Gastroesophageal sphincter (tissue), 4 donors: Measurements from ENCODE around the gene SYNE3. TPM values are rescaled to one million over a fixed set of nuclear protein-coding genes. Genes with fewer than 3 reads are reported as not detected.
A peak's percentile ranks its signal among the peaks of the same experiment; 100 is the strongest.

Source experiments
- ATAC-seq: fragments of 150-250 bp; one replicate; pipeline ENCODE4 v1.9.1; 2016; ENCODE audit warnings: mild to moderate bottlenecking, moderate library complexity
- H3K27ac ChIP-seq, 4 donors: fragments of 200-600 bp; sonication (generic) in 3 of 4; 1 replicate in 3 of 4; 2 replicates in 1 of 4; pipeline ENCODE4 v1.5.1; 2016 to 2019
- H3K27me3 ChIP-seq: fragments of 200-600 bp; sonication (generic); one replicate; pipeline ENCODE4 v1.5.1; 2019
- H3K36me3 ChIP-seq, 2 donors: fragments of 200-600 bp; sonication (generic); one replicate each; pipeline ENCODE4 v1.5.1; 2019; ENCODE audit warnings: control low read depth in 1 of 2
- H3K4me1 ChIP-seq, 3 donors: fragments of 200-600 bp; sonication (generic); 1 replicate in 2 of 3; 2 replicates in 1 of 3; pipeline ENCODE4 v1.5.1; 2016 to 2019; ENCODE audit warnings: control low read depth in 2 of 3
- H3K4me3 ChIP-seq, 2 donors: fragments of 200-600 bp; sonication (generic); one replicate each; pipeline ENCODE4 v1.5.1; 2019; ENCODE audit warnings: mild to moderate bottlenecking in 1 of 2, moderate library complexity in 1 of 2
- H3K9me3 ChIP-seq, 3 donors: fragments of 200-600 bp; sonication (generic); one replicate each; pipeline ENCODE4 v1.5.1; 2017 to 2019; ENCODE audit warnings: control low read depth in 2 of 3
- CTCF ChIP-seq, 4 experiments: fragments of 200-600 bp in 2 of 4; fragments of 450-650 bp in 2 of 4; sonication (generic) in 1 of 4; IDR thresholded peaks; one replicate each; pipeline ENCODE4 v1.5.1; 2017 to 2019; ENCODE audit warnings: antibody characterized with exemption in 4 of 4, mild to moderate bottlenecking in 2 of 4, moderate library complexity in 2 of 4
- EP300 ChIP-seq: sonication (generic); formaldehyde crosslinking; IDR thresholded peaks from one replicate; pipeline ENCODE4 v1.6.1; 2017; ENCODE audit warnings: antibody characterized with exemption, mild to moderate bottlenecking
- POLR2A ChIP-seq, 2 donors: fragments of 450-650 bp; IDR thresholded peaks; one replicate each; pipeline ENCODE4 v1.6.1; 2017; ENCODE audit warnings: antibody characterized with exemption in 2 of 2, mild to moderate bottlenecking in 2 of 2, moderate library complexity in 1 of 2
- POLR2AphosphoS5 ChIP-seq: sonication (generic); formaldehyde crosslinking; IDR thresholded peaks from one replicate; pipeline ENCODE4 v1.6.1; 2017; ENCODE audit warnings: antibody characterized with exemption
- WGBS, 2 donors: methylation state at CpG; one replicate each; pipeline ENCODE4 v1.1.5; 2018; ENCODE audit warnings: low coverage in 1 of 2; 5-methylcytosine and 5-hydroxymethylcytosine counted together
- total RNA-seq, 4 donors: library from RNA; depleted of rRNA; stranded (reverse); fragments of >200 nt; gene quantifications; one replicate each; pipeline ENCODE4 v1.1.0, GENCODE V29; 2016

Gene SYNE3
- total RNA-seq, 4 donors from 2014 or later: 16.5 to 28.0 (median 20.3) TPM

- H3K4me1 ChIP-seq: peaks cover 0 to 77% (median 59%) of the 10 kb centered on the region in 3 donors
- H3K36me3 ChIP-seq: peaks cover 0 to 5% of the 10 kb centered on the region in 2 donors
- peak; percentile 91 for ATAC-seq
- WGBS, 2 donors: 33 to 56% methylated on average over 3 to 7 of the region's 11 CpGs
- peaks cover 4% of the 10 kb centered on the region for H3K27me3 ChIP-seq
- H3K4me3 ChIP-seq: no peak overlapping the region
- no peaks in the 10 kb centered on the region for H3K9me3 ChIP-seq
- TF ChIP-seq POLR2A (IDR thresholded peaks at IDR 0.05): no peak
- no peak for TF ChIP-seq CTCF (IDR thresholded peaks at IDR 0.05)
- no peak for TF ChIP-seq EP300
- TF ChIP-seq POLR2AphosphoS5: peak; percentile 41
- peak overlapping the region in 3 of 4 donors; percentile 64 to 76 (median 74) for H3K27ac ChIP-seq
Measured at GRCh38 chr14:95480109-95480886, 36.2 kb downstream of the SYNE3 start.

GRCh38 chr14:95479494-95479893 is 37.0 kb downstream of the SYNE3 start:
- H3K4me3 ChIP-seq: no peak overlapping the region
- peaks cover 0 to 69% (median 52%) of the 10 kb centered on the region in 3 donors for H3K4me1 ChIP-seq
- H3K27me3 ChIP-seq: peaks cover 4% of the 10 kb centered on the region
- no peak for ATAC-seq
- H3K9me3 ChIP-seq: no peaks in the 10 kb centered on the region
- H3K36me3 ChIP-seq: peaks cover 0 to 13% of the 10 kb centered on the region in 2 donors
- 77 to 90% methylated on average over 2 to 4 of the region's 4 CpGs for WGBS, 2 donors
- no peak for TF ChIP-seq EP300
- TF ChIP-seq POLR2A (IDR thresholded peaks at IDR 0.05): no peak
- no peak for TF ChIP-seq POLR2AphosphoS5
- no peak for TF ChIP-seq CTCF (IDR thresholded peaks at IDR 0.05)
- H3K27ac ChIP-seq: peak overlapping the region in 2 of 4 donors; percentile 55 to 57

- no peak for ATAC-seq
- Histone ChIP-seq H3K9me3 (no peaks in the 10 kb centered on the region), H3K27me3 (peaks cover 3% of the 10 kb centered on the region), H3K4me3 (no peak overlapping the region), H3K36me3 (peaks cover 0 to 19% of the 10 kb centered on the region in 2 donors), H3K27ac (peak overlapping the region in 2 of 4 donors; percentile 1 to 27), H3K4me1 (peaks cover 0 to 62% (median 45%) of the 10 kb centered on the region in 3 donors)
- TF ChIP-seq POLR2A (IDR thresholded peaks at IDR 0.05) (no peak), CTCF (IDR thresholded peaks at IDR 0.05) (no peak)
- 80 to 96% methylated on average over 2 to 3 of the region's 4 CpGs for WGBS, 2 donors
Measured at GRCh38 chr14:95478818-95479217, 37.6 kb downstream of the SYNE3 start.

GRCh38 chr14:95478309-95478708 is 38.1 kb downstream of the SYNE3 start:
- H3K9me3 ChIP-seq: no peaks in the 10 kb centered on the region
- peaks cover 0 to 21% of the 10 kb centered on the region in 2 donors for H3K36me3 ChIP-seq
- ATAC-seq: no peak
- H3K27ac ChIP-seq: peak overlapping the region in 2 of 4 donors; percentile 1 to 27
- TF ChIP-seq CTCF (IDR thresholded peaks at IDR 0.05) (no peak), POLR2A (IDR thresholded peaks at IDR 0.05) (no peak), POLR2AphosphoS5 (no peak), EP300 (no peak)
- peaks cover 3% of the 10 kb centered on the region for H3K27me3 ChIP-seq
- H3K4me1 ChIP-seq: peaks cover 0 to 57% (median 41%) of the 10 kb centered on the region in 3 donors
- H3K4me3 ChIP-seq: no peak overlapping the region
- WGBS, 2 donors: no CpG with 5 or more reads among the region's 6 CpGs
